Mesenchymal stem cell (in vitro differentiated cells and primary cell): ENCODE measurements around the gene CYTH1.

Experiments used
- DNase-seq: peaks from one replicate; pipeline ENCODE4 v3.0.0-alpha.2; 2013
- H2AFZ ChIP-seq: one replicate; pipeline ENCODE4 v1.6.1; 2013; ENCODE audit warnings: low read depth, mild to moderate bottlenecking, control low read depth, inconsistent platforms, low read length, moderate library complexity
- H2AK5ac ChIP-seq: 2 replicates; pipeline ENCODE4 v1.6.1; 2013; ENCODE audit warnings: low read length, moderate library complexity, mild to moderate bottlenecking, inconsistent platforms; ENCODE audit not compliant: severe bottlenecking
- H2BK120ac ChIP-seq: one replicate; pipeline ENCODE4 v1.6.1; 2013; ENCODE audit warnings: low read depth, mild to moderate bottlenecking, inconsistent platforms, low read length, moderate library complexity
- H2BK12ac ChIP-seq, 2 experiments: one replicate each; pipeline ENCODE4 v1.6.1; 2013; ENCODE audit warnings: inconsistent platforms in 2 of 2, low read length in 2 of 2, mild to moderate bottlenecking in 2 of 2, moderate library complexity in 2 of 2, control low read depth in 1 of 2
- H2BK15ac ChIP-seq: one replicate; pipeline ENCODE4 v1.6.1; 2013; ENCODE audit warnings: mild to moderate bottlenecking, low read depth, inconsistent platforms; ENCODE audit not compliant: poor library complexity, severe bottlenecking
- H2BK5ac ChIP-seq: 2 replicates; pipeline ENCODE4 v1.6.1; 2013; ENCODE audit warnings: low read depth, mild to moderate bottlenecking, low read length, control low read depth, inconsistent platforms; ENCODE audit not compliant: poor library complexity, severe bottlenecking
- H3K14ac ChIP-seq, 2 experiments: one replicate each; pipeline ENCODE4 v1.6.1; 2013; ENCODE audit warnings: inconsistent platforms in 2 of 2, low read length in 2 of 2, control low read depth in 1 of 2, mild to moderate bottlenecking in 1 of 2, moderate library complexity in 1 of 2
- H3K18ac ChIP-seq, 2 experiments: one replicate each; pipeline ENCODE4 v1.6.1; 2013; ENCODE audit warnings: inconsistent platforms in 2 of 2, low read length in 2 of 2, control low read depth in 1 of 2, low read depth in 1 of 2, mild to moderate bottlenecking in 1 of 2
- H3K23ac ChIP-seq, 2 experiments: one replicate each; pipeline ENCODE4 v1.6.1; 2013; ENCODE audit warnings: inconsistent platforms in 2 of 2, low read length in 2 of 2, mild to moderate bottlenecking in 2 of 2, moderate library complexity in 2 of 2, control low read depth in 1 of 2
- H3K27ac ChIP-seq: 2 replicates; pipeline ENCODE4 v1.5.1; 2013; ENCODE audit warnings: mild to moderate bottlenecking, moderate library complexity, low read length, control low read depth, inconsistent platforms; ENCODE audit not compliant: poor library complexity, severe bottlenecking
- H3K27me3 ChIP-seq, 2 experiments: 2 replicates each; pipeline versions ENCODE4 v1.6.1 to v1.7.0; 2013; ENCODE audit warnings: low read length in 2 of 2, mild to moderate bottlenecking in 2 of 2, moderate library complexity in 2 of 2, control low read depth in 1 of 2, inconsistent platforms in 1 of 2; ENCODE audit not compliant: control insufficient read depth in 1 of 2, insufficient read depth in 1 of 2
- H3K36me3 ChIP-seq, 2 experiments: 2 replicates each; pipeline versions ENCODE4 v1.6.1 to v1.7.0; 2013; ENCODE audit warnings: low read length in 2 of 2, control low read depth in 1 of 2, inconsistent platforms in 1 of 2, low read depth in 1 of 2, mild to moderate bottlenecking in 1 of 2; ENCODE audit not compliant: insufficient read depth in 2 of 2, control insufficient read depth in 1 of 2
- H3K4ac ChIP-seq, 2 experiments: one replicate each; pipeline ENCODE4 v1.6.1; 2013; ENCODE audit warnings: inconsistent platforms in 2 of 2, low read length in 2 of 2, mild to moderate bottlenecking in 2 of 2, moderate library complexity in 2 of 2, control low read depth in 1 of 2, low read depth in 1 of 2
- H3K4me1 ChIP-seq: 2 replicates; pipeline ENCODE4 v1.6.1; 2013; ENCODE audit warnings: low read depth, low read length, control low read depth; ENCODE audit not compliant: control insufficient read depth, insufficient read depth
- H3K4me2 ChIP-seq: 2 replicates; pipeline ENCODE4 v1.6.1; 2013; ENCODE audit warnings: low read length, mild to moderate bottlenecking, inconsistent platforms; ENCODE audit not compliant: poor library complexity, severe bottlenecking
- H3K4me3 ChIP-seq, 2 experiments: 2 replicates each; pipeline versions ENCODE4 v1.5.1 to v1.7.0; 2013; ENCODE audit warnings: low read length in 2 of 2, mild to moderate bottlenecking in 2 of 2, control low read depth in 1 of 2, low read depth in 1 of 2; ENCODE audit not compliant: insufficient read depth in 1 of 2
- H3K79me1 ChIP-seq: replicated peaks from 2 replicates; pipeline ENCODE4 v1.6.1; 2013; ENCODE audit warnings: mild to moderate bottlenecking, control low read depth, low read length, inconsistent platforms; ENCODE audit not compliant: poor library complexity, severe bottlenecking
- H3K9ac ChIP-seq: 2 replicates; pipeline ENCODE4 v1.7.0; 2013; ENCODE audit warnings: mild to moderate bottlenecking, low read length, moderate library complexity
- H3K9me3 ChIP-seq: 2 replicates; pipeline ENCODE4 v1.7.0; 2013; ENCODE audit warnings: mild to moderate bottlenecking, low read length; ENCODE audit not compliant: control insufficient read depth
- H4K8ac ChIP-seq: one replicate; pipeline ENCODE4 v1.6.1; 2013; ENCODE audit warnings: inconsistent platforms, mild to moderate bottlenecking, low read length, moderate library complexity
- H4K91ac ChIP-seq: one replicate; pipeline ENCODE4 v1.6.1; 2013; ENCODE audit warnings: mild to moderate bottlenecking, low read length, inconsistent platforms
- WGBS: methylation state at CpG from one replicate; pipeline ENCODE4 v1.1.7; 2013; ENCODE audit warnings: mixed read lengths; 5-methylcytosine and 5-hydroxymethylcytosine counted together

CYTH1 gene

DNA sequence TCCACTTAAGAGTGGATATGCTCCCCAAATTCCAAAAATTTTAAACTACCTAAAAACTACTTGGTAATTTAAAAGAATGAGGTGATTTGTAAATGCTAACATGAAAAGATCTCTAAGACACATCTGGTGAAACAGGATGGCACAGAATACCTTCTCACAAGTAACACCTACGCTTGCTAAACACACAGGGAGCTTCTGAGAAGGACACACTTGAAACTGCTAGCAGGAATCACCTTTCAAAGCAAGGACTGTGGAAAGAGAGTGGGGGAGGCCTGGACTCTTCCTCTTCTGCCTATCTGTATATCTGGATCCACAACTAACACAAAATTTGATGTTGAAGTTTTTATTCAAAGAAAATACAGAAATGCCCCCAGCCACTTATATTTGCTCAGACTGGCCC is 52.4 kb downstream of the CYTH1 start:
- Histone ChIP-seq H3K4me2 (no peak overlapping the region), H3K4me1 (peaks cover under 1% of the 10 kb centered on the region), H3K4ac (no peak overlapping the region), H3K23ac (no peak overlapping the region), H2BK15ac (no peak overlapping the region), H3K14ac (no peak overlapping the region), H3K18ac (no peak overlapping the region), H2BK5ac (no peak overlapping the region), H4K91ac (no peak overlapping the region), H2BK120ac (no peak overlapping the region), H2AK5ac (no peak overlapping the region), H3K4me3 (no peak overlapping the region), H3K27me3 (no peaks in the 10 kb centered on the region), H2AFZ (no peak overlapping the region), H3K27ac (no peak overlapping the region), H3K9me3 (no peaks in the 10 kb centered on the region), H4K8ac (no peak overlapping the region), H3K9ac (no peak overlapping the region), H2BK12ac (no peak overlapping the region), H3K79me1 (peaks cover 30% of the 10 kb centered on the region), H3K36me3 (peaks cover 0 to 6% of the 10 kb centered on the region in 2 experiments)
- no CpG with 5 or more reads among the region's 1 CpG for WGBS
- DNase-seq, result no peak

DNA sequence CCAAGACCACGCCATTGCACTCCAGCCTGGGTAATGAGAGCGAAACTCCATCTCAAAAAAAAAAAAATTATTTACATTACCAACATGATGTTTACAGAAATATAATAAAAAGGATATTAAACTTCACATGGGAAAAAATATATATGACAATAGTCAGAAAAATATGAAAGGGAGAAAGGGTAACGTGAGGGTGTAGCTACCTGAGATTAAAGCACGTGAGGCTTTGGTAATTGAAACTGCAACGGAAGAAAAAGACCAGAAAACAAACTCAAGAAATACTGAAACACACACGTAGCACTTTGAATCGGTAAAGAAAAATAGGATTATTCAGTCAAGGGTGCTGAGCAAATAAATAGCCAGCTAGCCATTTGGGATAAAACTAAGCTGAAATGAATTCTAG is 53.6 kb downstream of the CYTH1 start:
- no peak overlapping the region for H3K4me3 ChIP-seq
- 93% methylated on average over 4 of the region's 7 CpGs for WGBS
- no peak overlapping the region for H3K23ac ChIP-seq
- H3K14ac ChIP-seq, result no peak overlapping the region
- H3K9ac ChIP-seq, result no peak overlapping the region
- H3K27me3 ChIP-seq, result no peaks in the 10 kb centered on the region
- H2BK12ac ChIP-seq, result no peak overlapping the region
- H2BK5ac ChIP-seq, result no peak overlapping the region
- H2AK5ac ChIP-seq, result no peak overlapping the region
- H4K91ac ChIP-seq, result no peak overlapping the region
- no peaks in the 10 kb centered on the region for H3K9me3 ChIP-seq
- peaks cover 30% of the 10 kb centered on the region for H3K79me1 ChIP-seq
- no peak overlapping the region for H2AFZ ChIP-seq
- H3K18ac ChIP-seq, result no peak overlapping the region
- peaks cover 0 to 6% of the 10 kb centered on the region in 2 experiments for H3K36me3 ChIP-seq
- H3K4me1 ChIP-seq, result peaks cover 12% of the 10 kb centered on the region
- H3K4me2 ChIP-seq, result no peak overlapping the region
- H3K27ac ChIP-seq, result no peak overlapping the region
- no peak overlapping the region for H3K4ac ChIP-seq
- no peak for DNase-seq
- H2BK15ac ChIP-seq, result no peak overlapping the region
- no peak overlapping the region for H2BK120ac ChIP-seq
- no peak overlapping the region for H4K8ac ChIP-seq

GRCh38 chr17:78727476-78728229 is 54.4 kb downstream of the CYTH1 start:
- Histone ChIP-seq H3K79me1 (peaks cover 29% of the 10 kb centered on the region), H3K14ac (no peak overlapping the region), H3K27ac (no peak overlapping the region), H2BK15ac (no peak overlapping the region), H2AFZ (no peak overlapping the region), H2BK12ac (no peak overlapping the region), H3K4me2 (no peak overlapping the region), H2BK5ac (no peak overlapping the region), H3K36me3 (peaks cover 0 to 4% of the 10 kb centered on the region in 2 experiments), H3K27me3 (no peaks in the 10 kb centered on the region), H3K9me3 (no peaks in the 10 kb centered on the region), H4K8ac (no peak overlapping the region), H4K91ac (no peak overlapping the region), H2AK5ac (no peak overlapping the region), H3K23ac (no peak overlapping the region), H3K4me1 (peaks cover 20% of the 10 kb centered on the region), H3K18ac (no peak overlapping the region), H3K4ac (no peak overlapping the region), H3K4me3 (no peak overlapping the region), H2BK120ac (no peak overlapping the region), H3K9ac (no peak overlapping the region)
- no peak for DNase-seq
- 96% methylated on average over 11 of the region's 11 CpGs for WGBS

DNA sequence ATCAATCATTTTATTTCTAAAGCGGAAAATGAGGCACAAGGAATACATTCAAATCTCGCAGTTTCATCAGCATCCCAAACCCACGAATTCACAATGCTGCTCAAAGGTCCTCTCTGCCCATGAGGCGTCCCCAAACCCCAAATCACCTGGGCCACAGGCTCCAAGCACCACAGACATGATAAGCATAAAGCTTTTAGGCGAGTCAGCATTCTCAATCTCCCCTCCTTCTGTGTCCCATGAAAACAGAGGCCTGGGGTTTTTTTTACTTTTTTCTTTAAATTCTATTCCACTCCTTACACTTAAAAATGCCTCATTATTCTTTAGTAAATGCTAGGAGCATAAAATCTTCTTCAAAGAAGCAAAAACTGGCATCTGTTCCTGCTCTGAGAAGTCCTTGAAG is 55.0 kb downstream of the CYTH1 start:
- Histone ChIP-seq H4K8ac (no peak overlapping the region), H2BK120ac (no peak overlapping the region), H3K36me3 (peaks cover 0 to 4% of the 10 kb centered on the region in 2 experiments), H3K4me3 (no peak overlapping the region), H2BK15ac (no peak overlapping the region), H3K9me3 (no peaks in the 10 kb centered on the region), H3K4me1 (peaks cover 24% of the 10 kb centered on the region), H3K14ac (no peak overlapping the region), H3K18ac (no peak overlapping the region), H2AFZ (no peak overlapping the region), H3K4me2 (no peak overlapping the region), H3K27ac (no peak overlapping the region), H3K79me1 (peaks cover 33% of the 10 kb centered on the region), H3K23ac (no peak overlapping the region), H3K4ac (no peak overlapping the region), H2BK5ac (no peak overlapping the region), H2AK5ac (no peak overlapping the region), H2BK12ac (no peak overlapping the region), H4K91ac (no peak overlapping the region), H3K9ac (no peak overlapping the region), H3K27me3 (no peaks in the 10 kb centered on the region)
- DNase-seq, result no peak
- 87% methylated on average over 5 of the region's 5 CpGs for WGBS
